Adipose tissue (tissue), 3 donors: ENCODE data around the gene MAP6D1. TPM values are rescaled to one million over a fixed set of nuclear protein-coding genes. Genes with fewer than 3 reads are reported as not detected.

ENCODE experiments used
- H3K27ac ChIP-seq: one replicate; pipeline ENCODE4 v1.5.1; 2013; ENCODE audit warnings: low read depth, low read length
- WGBS, 3 donors: extraction: QIAGEN DNeasy Blood & Tissue Kit; methylation state at CpG; one replicate each; pipeline ENCODE4 v1.1.7; 2013; 5-methylcytosine and 5-hydroxymethylcytosine counted together
- polyA plus RNA-seq, 3 donors: library from polyadenylated mRNA; stranded (reverse); fragments of 200-250 nt; gene quantifications; one replicate each; pipeline ENCODE4 v1.2.3, GENCODE V29; 2013
- donor health status: healthy with polysubstance abuse.
- donor health status: Bipolar disorder and iron deficiency.
- donor health status: healthy.

Gene MAP6D1
- polyA plus RNA-seq, 3 donors, result 0.70 to 1.8 TPM; not detected in 1

GRCh38 chr3:183775781-183776180 lies 49.6 kb downstream of the MAP6D1 start:
- H3K27ac ChIP-seq, result no peak overlapping the region
- WGBS, 3 donors, result 66 to 84% (median 69%) methylated on average over 5 of the region's 5 CpGs

GRCh38 chr3:183774631-183775030 lies 50.7 kb downstream of the MAP6D1 start:
- whole genome bisulfite sequencing, 3 donors, result 78 to 85% (median 84%) methylated on average over 3 of the region's 3 CpGs
- no peak overlapping the region for H3K27ac ChIP-seq

DNA sequence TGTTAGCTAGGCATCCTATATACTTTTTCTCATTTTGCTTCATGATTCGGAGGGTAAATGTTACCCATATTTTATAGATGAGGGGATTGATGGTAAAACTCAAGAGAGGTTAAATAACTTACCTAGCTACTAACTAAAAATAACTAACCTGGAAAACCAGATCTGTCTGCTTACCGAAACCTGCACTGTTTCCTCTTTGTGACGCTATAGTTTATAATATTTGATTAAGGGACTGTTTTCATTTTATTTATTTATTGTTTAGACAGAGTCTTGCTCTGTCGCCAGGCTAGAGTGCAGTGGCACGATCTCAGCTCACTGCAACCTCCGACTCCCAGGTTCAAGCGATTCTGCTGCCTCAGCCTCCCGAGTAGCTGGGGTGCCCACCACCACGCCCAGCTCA lies 55.9 kb downstream of the MAP6D1 start:
- WGBS, 3 donors, result 96 to 98% (median 97%) methylated on average over 9 of the region's 9 CpGs
- no peak overlapping the region for H3K27ac ChIP-seq

- no peak overlapping the region for H3K27ac ChIP-seq
- WGBS, 3 donors, result 89 to 93% (median 90%) methylated on average over 8 of the region's 8 CpGs
These were observed 57.3 kb downstream of the MAP6D1 start for GRCh38 chr3:183768114-183768513.

DNA sequence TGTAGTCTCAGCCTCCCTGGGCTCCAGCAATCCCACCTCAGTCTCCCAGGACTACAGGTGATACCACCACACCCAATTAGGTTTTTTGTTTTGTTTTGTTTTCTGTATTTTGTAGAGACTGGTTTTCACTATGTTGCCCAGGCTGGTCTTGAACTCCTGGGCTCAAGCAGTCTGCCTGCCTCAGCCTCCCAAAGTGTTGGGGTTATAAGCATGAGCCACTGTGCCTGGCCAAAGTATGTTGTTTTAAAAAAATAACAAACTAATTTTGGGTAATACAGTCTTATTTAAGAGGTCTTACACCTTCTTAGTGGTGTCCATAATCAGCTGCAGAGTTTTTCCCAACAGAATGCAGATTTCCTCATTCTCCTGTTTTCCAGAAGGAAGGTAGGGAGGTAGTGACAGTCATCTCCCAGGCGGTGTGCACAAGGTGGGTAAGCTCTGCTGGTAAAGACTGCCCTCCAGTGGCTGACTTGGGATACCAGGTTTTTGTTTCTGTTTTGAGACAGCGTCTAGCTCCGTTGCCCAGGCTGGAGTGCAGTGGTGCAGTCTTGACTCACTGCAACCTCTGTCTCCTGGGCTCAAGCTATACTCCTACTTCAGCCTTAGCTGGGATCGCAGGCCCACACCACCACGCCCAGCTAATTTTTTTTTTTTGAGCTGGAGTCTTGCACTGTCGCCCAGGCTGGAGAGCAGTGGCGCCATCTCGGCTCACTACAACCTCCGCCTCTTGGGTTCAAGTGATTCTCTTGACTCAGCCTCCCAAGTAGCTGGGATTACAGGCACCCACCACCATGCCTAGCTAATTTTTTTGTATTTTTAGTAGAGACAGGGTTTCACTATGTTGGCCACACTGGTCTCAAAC lies 58.4 kb downstream of the MAP6D1 start:
- no peak overlapping the region for H3K27ac ChIP-seq
- WGBS, 3 donors, result 59 to 69% (median 64%) methylated on average over 9 of the region's 9 CpGs

- H3K27ac ChIP-seq, result no peak overlapping the region
These were observed 59.3 kb downstream of the MAP6D1 start for GRCh38 chr3:183766107-183766506.

Other genes starting within 250 kb of the MAP6D1 start
- 10 to 100 TPM; 10.1 to 15.6 (median 10.8) TPM for gene KLHL24, start 190.0 kb downstream of the MAP6D1 start, polyA plus RNA-seq
- 1 to 10 TPM; 4.8 to 5.4 (median 5.0) TPM for gene YEATS2, start 127.8 kb downstream of the MAP6D1 start, polyA plus RNA-seq
- gene PARL, start 59.3 kb upstream of the MAP6D1 start, polyA plus RNA-seq, result 10 to 100 TPM; 34.8 to 60.8 (median 47.5) TPM
- 10 to 100 TPM in 1 of 3 donors, 1 to 10 TPM in 2; 6.0 to 10.8 (median 8.5) TPM for gene ABCC5, start 192.3 kb upstream of the MAP6D1 start, polyA plus RNA-seq
- not detected for gene HTR3D, start 206.2 kb upstream of the MAP6D1 start, polyA plus RNA-seq
- gene HTR3C, start 227.5 kb upstream of the MAP6D1 start, polyA plus RNA-seq, result not detected